GM18519 (cell line): ENCODE results near the gene GZF1.
A peak's percentile ranks its signal among the peaks of the same experiment; 100 is the strongest.

ENCODE experiments used
- ATAC-seq: cut with Tn5 transposase; IDR thresholded peaks from one replicate; pipeline ENCODE4 v1.9.1; 2021; ENCODE audit warnings: mild to moderate bottlenecking, moderate library complexity; ENCODE audit not compliant: unreplicated experiment, low FRiP score

Gene GZF1

DNA sequence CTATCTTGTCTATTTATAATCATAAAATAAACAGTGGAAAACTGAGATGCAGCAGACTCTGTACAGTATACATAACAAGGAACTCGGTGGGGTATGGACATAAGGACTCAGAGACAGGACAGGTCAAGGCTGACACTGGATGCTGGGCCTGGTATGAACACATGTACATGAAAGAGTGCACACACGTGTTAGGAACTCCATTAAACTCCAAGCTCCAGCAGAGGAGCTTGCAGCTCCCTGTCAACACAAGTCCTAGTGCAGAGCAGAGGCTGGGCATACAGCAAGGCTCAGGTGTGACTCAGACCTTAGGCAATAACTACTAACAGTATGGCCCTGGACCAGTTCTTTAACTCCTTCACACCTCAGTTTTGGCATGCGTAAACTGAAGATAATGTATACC lies 42.2 kb downstream of the GZF1 start:
- no peak for ATAC-seq

- no peak for ATAC-seq
These were observed 44.9 kb downstream of the GZF1 start for GRCh38 chr20:23406880-23407279.

DNA sequence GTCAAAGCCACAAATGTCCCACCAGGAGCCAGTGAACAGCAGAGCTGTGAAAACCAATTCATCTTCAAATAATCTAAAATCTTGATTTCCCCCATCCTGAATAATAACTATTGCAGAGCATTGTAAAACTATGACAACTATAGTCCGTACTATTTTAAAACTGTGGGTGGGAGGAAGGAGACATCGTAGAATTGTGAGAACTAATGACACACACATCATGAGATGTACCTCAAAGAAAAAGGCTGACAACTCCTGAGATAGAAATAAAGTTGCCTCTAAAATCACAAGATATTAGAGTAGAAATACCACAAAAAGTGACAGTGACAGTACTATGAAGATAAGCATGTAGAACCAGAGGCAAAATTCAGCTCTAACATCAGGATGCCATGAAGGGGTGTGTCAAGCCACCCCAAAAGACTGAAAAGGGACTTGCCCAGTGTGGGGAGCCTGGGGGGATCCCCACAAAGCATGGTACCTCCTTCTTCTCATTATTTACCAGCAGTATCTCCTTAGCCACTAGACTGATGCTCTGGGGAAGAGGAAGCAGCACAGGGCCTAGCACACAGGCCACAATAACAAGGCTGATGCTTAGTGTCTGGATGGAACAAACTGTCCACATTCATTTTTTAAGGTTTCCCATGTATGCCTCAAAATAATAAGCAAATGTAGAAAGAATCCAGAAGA lies 45.9 kb downstream of the GZF1 start:
- peak; percentile 81 for ATAC-seq

GRCh38 chr20:23408957-23409356 lies 47.0 kb downstream of the GZF1 start:
- ATAC-seq = no peak

- ATAC-seq = no peak
These were observed 47.8 kb downstream of the GZF1 start for GRCh38 chr20:23409800-23410199.

GRCh38 chr20:23410916-23411695 lies 49.1 kb downstream of the GZF1 start:
- ATAC-seq = no peak

DNA sequence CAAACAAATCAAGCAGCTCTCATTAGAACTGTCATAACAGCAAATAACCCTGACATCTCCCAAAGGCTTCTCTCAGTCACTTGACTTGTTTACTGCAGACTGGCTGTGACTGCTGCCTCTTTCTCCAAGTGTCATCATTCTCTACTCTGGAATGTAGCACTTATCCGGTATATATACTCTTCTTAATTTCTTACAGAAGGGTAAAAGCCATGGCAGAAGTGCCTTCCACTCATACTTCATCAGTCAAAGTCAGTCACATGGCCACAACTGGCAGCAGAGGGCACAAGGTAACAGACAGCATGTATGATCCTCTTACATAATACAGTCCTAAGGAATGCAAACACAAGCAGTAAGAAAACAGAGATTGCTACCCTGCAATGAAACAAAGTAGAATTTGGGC lies 50.0 kb downstream of the GZF1 start:
- ATAC-seq = no peak

DNA sequence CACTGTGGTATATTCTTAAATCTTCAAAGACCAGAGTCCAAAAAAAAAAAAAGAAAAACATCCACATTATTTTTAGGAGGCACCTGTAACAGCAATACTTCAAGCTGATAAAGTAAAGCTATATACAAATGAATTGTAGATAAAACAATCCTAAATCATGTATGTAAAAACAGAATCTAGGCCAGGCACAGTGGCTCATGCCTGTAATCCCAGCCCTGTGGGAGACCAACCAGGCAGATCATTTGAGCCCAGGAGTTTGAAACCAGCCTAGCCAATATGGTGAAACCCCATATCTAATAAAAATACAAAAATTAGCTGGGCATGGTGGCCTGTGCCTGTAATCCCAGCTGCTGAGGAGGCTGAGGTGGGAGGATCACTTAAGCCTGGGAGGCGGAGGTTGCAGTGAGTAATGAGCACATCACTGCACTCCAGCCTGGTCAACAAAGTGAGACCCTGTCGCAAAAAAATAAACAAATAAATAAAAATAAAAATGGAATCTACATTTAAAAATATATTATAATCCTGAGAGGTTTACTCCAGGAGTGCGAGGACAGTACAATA lies 52.0 kb downstream of the GZF1 start:
- ATAC-seq = no peak

DNA sequence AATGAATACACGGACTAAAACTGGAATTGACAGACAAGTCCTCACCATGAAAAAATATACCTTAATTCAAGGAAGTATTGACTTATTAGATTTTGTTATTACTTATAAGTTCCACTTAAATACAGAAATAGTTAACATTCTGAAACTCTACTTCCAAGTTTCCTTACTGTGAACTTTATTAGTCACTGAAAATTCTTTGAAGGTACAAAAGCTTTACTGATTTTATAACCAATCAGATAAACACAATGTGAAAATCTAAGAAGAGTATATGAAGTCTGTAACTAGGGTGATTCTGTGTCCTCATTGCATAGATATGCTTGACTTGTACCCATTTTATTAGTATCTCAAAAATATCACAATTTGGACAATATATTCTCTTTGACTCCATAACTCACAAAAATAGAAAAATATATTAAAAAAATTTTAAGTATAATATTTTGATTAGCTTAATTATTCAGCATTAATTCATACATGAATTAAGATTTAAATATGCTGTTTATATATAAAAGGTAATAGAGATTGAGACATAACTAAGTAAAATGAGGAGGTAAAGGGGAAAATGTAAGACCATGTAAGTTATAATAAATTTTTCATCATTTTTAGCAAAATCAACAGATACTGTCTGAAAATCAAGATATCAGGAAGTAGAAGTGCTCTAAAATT lies 52.7 kb downstream of the GZF1 start:
- no peak for ATAC-seq

- no peak for ATAC-seq
These were observed 53.6 kb downstream of the GZF1 start for GRCh38 chr20:23415555-23415954.

DNA sequence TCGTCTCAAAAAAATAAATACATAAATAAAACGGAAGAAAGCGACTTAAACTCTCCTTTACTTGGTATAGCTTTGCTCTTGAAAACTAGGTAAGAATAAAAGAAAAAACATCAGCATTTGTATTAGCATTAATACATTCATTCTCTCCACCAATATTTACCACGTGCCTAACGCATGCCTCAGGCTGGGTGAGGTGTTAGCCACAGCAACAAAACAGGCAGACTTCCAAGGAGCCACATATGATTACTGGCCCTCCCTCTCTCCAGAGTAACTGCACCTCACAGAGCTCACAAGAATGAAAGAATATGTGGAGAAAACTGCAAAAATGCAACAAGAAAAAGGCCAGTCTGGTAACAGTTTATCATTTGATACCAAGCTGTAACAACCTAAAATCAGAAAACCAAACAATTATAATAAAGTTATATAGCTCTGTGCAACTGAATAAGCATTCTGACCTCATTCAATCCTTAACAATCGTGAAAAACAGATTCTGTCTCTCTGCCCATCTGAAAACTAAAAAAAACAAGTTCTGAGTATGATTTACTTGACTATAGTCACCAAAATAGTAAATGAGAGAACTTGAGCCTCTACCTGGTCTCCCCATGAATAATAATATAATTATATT lies 54.1 kb downstream of the GZF1 start:
- ATAC-seq = no peak

DNA sequence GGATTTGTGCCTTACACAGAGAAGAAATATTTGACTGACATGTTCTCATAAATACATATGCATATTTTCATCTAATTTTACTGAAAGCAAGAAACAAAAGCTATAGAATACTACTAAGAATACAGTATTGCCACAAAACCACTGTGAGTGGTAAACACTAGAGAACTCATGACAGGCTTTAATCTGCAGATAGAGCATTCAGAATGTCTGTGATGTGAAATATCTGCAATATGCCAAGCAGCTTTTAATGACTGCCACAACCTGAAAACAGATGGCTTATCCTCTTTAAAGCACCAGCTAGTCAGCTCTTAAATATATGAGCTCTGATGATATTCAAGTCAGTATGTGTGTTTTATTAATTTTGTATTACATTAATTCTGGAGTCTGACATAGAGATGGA lies 55.9 kb downstream of the GZF1 start:
- no peak for ATAC-seq

- ATAC-seq = no peak
These were observed 57.6 kb downstream of the GZF1 start for GRCh38 chr20:23419657-23419994.

- no peak for ATAC-seq
These were observed 58.3 kb downstream of the GZF1 start for GRCh38 chr20:23419995-23420901.

GRCh38 chr20:23420943-23421931 lies 59.3 kb downstream of the GZF1 start, which contains the start of gene NAPB:
Gene NAPB, minus strand, starts transcription at chr20:23421488. Its CDS starts 86 bp downstream, at chr20:23421402.
- ATAC-seq = peak; percentile 97
